Measurements from ENCODE around the gene NKX3-2.

Gene NKX3-2

GRCh38 chr4:13544606-13545393 lies 492 bp upstream of the NKX3-2 start:
- peak in 1 of 2 donors; percentile 47 for DNase-seq

GRCh38 chr4:13543032-13543838 lies 1.1 kb downstream of the NKX3-2 start:
- no peak for DNase-seq

GRCh38 chr4:13542577-13543031 lies 1.7 kb downstream of the NKX3-2 start:
- no peak for DNase-seq

GRCh38 chr4:13541720-13542576 lies 2.4 kb downstream of the NKX3-2 start:
- DNase-seq = no peak

- no peak for DNase-seq
These were observed 3.1 kb downstream of the NKX3-2 start for GRCh38 chr4:13541176-13541604.

- no peak for DNase-seq
These were observed 3.7 kb downstream of the NKX3-2 start for GRCh38 chr4:13540446-13541175.

GRCh38 chr4:13539619-13540445 lies 4.5 kb downstream of the NKX3-2 start:
- DNase-seq = no peak

- no peak for DNase-seq
These were observed 5.2 kb downstream of the NKX3-2 start for GRCh38 chr4:13539047-13539618.

- no peak for DNase-seq
These were observed 5.8 kb downstream of the NKX3-2 start for GRCh38 chr4:13538427-13538973.

- DNase-seq = no peak
These were observed 6.5 kb downstream of the NKX3-2 start for GRCh38 chr4:13537832-13538177.

GRCh38 chr4:13537011-13537831 lies 7.1 kb downstream of the NKX3-2 start:
- no peak for DNase-seq

- no peak for DNase-seq
These were observed 7.7 kb downstream of the NKX3-2 start for GRCh38 chr4:13536607-13537006.

GRCh38 chr4:13535708-13536361 lies 8.5 kb downstream of the NKX3-2 start:
- no peak for DNase-seq

GRCh38 chr4:13535118-13535517 lies 9.2 kb downstream of the NKX3-2 start:
- DNase-seq = no peak

- DNase-seq = no peak
These were observed 9.8 kb downstream of the NKX3-2 start for GRCh38 chr4:13534344-13535063.

GRCh38 chr4:13533670-13534343 lies 10.5 kb downstream of the NKX3-2 start:
- DNase-seq = no peak

GRCh38 chr4:13531625-13531998 lies 12.7 kb downstream of the NKX3-2 start:
- no peak for DNase-seq

Data from stimulated activated CD4-positive, alpha-beta T cell treated with anti-CD3 and anti-CD28 coated beads, Interleukin-2, amount 100 ng/mL, for 48 hours (primary cell).